HCT116 (cell line): ENCODE measurements around the gene XPOT.

Experiments used
- POLR2A ChIP-seq: IDR thresholded peaks from 2 replicates; pipeline ENCODE4 v1.7.0; 2011; ENCODE audit warnings: borderline replicate concordance; ENCODE audit not compliant: insufficient read depth, insufficient read length; ENCODE audit errors: extremely low read depth
- POLR2AphosphoS5 ChIP-seq: IDR thresholded peaks from 2 replicates; pipeline ENCODE4 v1.6.1; 2011; ENCODE audit warnings: mild to moderate bottlenecking, low read depth, low read length, moderate library complexity

DNA sequence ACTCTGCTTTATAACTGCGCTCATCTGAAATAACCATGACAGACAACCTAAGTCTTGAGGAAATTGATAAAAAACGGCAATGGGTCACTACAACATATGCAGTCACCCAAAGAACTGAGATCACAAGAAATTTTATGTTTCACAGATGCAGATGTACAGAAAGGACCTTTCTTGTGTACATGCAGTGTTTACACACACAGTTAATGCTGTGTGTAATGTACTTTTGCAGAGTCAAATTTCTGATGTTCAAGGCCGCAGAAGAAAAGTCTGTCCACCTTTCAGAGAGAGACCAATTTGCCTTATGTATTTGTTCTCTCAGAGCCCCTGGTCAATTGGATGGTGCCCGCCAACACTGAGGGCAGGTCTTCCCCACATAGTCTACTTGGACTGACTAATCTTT, 24.8 kb downstream of the XPOT start:
- TF ChIP-seq POLR2AphosphoS5 (no peak), POLR2A (no peak)
